NCI-H446 (cell line): ENCODE measurements around the gene PER2.

Source experiments
- DNase-seq, 2 experiments: peaks; one replicate each; lab custom pipeline; 2025; lab: John Stamatoyannopoulos, UW

The PER2 gene

DNA sequence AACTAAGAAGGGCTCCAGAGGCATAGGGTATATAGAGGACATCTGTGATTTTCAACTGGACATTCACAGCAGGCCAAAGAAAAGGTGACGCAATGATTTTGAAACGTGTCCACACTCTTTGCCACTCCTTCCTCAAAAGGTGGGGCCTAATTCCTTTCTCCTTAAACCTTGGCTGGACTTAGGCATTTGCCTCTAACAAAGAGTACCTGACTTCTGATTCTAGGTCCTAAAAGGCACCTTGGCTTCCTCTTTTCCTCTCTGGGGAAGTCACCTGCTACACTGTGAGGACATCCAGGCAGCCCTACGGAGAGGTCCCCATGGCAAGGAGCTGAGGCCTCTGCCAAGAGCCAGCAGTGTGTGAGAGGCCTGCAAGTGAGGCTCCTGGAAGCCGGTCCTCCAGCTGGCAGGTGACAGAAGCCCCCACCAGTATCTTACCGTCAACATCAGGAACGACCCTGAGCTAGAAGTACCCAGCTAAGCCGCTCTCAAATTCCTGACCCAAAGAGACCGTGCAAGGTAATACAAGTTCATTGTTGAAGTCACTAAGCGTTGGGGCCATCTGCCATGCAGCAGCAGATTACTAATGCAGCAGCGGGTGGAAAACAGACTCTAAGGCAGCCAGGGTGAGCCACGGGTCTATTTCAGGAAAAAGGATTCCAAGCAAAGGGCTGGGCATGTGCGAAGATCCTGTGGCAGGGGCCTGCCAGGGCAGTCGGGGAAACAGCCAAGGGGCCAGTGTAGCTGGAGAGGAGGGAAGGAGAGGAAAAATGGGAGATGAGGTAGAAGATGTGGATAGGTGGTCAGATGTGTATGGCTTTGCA, 41.2 kb downstream of the PER2 start:
- peak in 1 of 2 experiments; percentile 35 for DNase-seq

DNA sequence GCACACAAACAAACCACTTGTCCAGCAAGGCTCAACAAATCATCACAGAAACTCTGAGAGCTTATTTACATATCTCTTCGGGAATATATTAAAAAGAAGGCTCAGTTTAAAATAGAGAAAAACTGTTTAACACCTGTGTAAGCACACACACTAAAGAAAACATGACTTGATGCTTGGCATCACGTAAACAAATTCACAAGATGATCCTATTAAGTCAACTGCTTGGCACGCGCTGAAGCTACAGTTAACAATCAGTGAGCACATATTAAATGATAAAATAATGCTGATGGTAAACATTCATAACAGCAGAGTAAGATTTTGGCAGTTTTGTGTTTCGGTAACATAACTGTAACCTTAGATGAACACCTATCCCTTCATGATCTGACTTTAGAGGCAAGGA, 44.3 kb downstream of the PER2 start:
- DNase-seq, result no peak

DNA sequence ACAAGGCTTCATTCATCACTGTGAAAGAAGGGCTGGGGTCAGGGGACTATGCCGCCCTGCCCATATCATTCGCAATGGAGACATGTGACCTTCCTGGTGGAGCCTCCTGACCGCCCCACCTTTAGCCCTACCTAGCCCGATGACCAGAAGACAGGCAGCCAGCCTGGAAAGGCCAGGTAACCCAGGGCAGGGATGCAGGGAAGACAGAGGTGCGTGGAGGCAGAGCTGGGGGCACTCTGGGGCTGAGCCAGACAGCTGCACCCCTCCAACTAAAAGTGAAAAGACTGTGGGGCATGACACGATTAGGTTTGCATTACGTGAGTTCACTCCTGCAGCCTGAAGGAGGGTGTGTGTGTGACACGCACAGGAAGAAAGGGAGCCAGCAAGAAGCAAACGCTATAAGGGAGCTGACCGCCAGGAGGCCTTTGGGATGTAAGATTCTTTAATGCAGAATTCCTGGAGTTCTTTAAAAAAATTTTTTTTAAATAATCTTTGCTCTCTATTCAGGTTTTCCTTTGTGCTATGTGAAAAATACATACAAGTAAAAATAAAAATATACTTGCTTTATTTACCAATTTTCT, 44.8 kb downstream of the PER2 start:
- no peak for DNase-seq

DNA sequence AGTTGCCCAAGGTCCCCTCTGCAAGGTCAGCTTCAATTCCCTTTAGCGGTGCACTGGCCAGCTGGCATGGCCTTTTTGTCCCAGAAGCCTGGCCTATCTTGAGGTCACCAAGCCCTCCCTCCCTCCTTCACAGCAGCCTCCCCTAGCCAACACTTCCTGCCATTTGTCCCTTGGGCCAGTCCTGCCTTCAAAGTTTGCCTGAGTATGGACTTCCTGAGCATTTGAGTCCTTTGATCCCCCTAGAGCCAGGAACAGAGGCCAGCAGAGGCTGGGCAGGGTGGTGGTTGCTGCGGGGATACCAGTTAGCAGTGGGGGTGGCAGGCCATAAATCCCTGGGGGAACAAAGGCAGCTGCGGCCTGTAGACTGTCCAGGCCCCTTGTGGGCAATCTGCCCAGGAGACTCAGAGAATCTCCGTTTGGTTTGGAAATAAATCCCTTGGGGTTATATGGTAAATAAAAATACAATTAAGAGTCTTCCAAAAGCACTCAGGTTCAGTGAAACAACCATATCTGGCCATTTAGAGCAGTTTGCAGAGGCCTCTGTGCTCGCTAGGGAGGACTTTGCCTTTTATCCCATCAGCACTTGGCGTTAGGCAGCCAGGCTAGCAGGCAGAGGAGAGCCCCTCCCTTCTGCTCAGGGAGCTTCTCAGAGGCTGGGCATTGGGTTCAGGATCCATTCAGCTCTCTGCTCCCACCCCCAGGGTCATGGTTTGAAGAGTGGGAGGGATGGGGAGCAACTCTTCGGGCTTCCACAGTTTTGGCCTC, 45.5 kb downstream of the PER2 start:
- peak in 1 of 2 experiments; percentile 76 for DNase-seq

DNA sequence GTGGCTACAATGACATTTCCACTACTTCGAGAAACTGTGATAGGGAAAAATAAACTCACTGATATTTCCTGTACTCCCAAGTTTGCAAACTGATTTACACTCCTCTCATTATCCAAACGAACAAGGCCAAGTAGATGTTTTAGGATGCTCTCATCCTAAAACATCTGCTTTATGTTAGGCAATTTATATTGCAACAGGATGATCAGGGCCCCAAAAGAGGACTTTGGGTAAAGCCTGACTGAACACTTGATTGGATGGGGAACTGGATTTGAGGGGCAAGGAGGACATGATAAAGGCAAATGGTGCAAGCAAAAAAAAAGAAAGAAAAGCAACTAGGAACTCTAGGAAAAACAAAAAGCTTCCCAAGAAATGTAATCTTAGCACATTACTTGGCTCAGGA, 46.4 kb downstream of the PER2 start:
- no peak for DNase-seq

DNA sequence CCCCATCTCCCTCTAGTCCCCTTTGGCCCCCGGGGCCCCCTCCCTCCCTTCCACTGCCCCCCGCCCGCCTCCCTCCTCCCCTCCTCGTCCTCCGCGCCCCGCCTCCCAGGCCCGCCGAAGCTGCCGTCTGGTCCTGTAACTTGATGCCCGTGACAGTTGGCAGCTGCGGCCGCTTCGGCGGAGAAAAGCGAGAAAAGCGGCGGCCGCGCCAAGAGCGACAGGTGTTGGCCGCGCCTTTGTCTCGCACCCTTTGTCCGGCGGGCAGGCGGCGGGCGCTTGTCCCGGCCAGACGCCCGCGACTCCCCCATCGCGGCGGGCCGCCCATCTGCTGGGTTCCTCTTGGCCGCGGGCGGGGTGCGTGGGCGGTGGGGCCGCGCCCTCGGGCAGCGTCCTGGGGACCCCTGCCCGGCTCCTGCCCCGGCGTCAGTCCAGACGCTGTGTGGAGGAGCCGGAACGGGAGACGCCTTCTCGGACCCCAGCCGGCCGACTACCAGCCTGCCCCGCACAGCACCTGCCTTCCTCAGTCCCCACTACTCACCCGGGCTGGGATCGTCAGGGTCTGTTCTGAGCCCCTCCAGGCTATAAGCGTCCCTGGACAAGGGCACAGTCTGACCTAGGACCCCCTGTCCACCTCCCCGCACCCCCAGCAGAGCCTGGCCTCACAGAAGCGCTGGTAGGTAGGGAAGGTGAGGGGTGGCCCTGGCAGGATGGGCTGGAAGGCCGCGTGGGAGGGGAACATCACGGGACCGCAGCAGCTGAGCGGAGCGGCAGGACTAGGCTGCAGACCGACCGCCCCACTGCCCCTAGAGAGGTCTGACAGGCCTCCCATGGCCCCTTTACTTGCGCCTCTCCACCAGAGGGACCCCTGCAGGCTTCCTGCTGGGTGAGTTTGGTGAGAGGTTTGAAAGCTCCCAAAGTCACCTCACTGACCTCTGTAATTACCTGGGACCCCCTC, 47.4 kb downstream of the PER2 start:
- DNase-seq, result peak; percentile 78 to 96

DNA sequence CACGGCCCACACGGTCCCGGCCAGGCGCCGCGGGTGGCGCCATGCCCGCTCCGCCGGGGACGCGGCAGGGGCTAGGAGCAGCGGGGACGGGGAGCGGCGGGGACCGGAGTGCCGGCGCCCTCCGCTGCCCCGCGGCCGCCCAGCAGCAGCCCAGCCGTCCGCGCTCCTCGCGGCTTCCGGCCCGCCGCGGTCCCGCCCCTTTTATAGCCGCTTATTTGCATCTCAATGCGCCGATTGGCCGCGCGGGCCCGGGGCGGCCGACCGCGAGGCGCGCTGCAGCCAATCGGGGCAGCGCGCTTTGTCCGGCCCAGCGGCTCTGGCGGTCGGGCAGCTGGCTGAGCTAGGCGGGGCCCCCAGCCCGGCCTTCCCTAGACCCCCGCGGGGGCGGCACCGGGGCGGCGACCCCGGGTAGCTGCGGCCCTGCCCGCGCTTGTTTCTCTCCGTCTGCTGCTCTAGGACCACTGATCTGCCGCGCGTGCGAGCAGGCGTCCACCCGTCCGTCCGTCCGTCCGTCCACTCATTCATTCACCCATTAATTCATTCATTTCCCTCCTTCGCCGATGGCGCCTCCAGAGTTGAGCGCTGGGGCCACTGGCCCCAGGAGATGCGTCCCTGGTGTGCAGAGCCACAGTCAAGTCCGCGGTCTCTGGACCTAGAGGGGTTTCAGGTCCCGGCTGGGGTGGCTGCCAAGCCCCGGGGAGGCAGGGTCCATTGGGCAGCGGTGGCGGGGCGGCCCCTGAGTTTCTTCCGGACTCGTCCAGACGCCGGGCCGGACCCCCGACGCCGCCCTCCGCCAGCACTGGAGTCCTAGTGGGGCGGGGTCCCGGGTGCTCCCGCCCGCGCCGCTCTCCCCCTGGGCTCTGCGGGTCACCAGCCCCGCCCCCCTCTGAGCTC, 48.3 kb downstream of the PER2 start, which contains the start of gene HES6:
Gene HES6 (minus strand): TSS at position 176 of the 894 bp plus-strand sequence. CDS start 133 bp downstream, at position 43.
- DNase-seq, result peak; percentile 82 to 97

DNA sequence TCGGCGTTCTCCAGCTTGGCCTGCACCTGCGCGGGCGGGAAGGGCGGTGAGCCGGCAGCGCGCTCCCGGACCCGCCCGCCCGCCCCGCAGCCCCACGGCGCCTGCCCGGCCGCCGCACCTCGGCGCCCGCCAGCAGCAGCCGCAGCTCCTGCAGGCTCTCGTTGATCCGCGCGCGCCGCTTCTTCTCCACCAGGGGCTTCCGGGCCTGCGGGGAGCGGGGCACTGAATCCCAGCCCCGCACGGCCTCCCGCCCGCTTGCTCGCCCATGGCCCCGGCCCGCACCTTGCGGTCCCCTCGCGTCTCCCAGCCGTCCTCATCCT, 48.9 kb downstream of the PER2 start:
- DNase-seq, result no peak

DNA sequence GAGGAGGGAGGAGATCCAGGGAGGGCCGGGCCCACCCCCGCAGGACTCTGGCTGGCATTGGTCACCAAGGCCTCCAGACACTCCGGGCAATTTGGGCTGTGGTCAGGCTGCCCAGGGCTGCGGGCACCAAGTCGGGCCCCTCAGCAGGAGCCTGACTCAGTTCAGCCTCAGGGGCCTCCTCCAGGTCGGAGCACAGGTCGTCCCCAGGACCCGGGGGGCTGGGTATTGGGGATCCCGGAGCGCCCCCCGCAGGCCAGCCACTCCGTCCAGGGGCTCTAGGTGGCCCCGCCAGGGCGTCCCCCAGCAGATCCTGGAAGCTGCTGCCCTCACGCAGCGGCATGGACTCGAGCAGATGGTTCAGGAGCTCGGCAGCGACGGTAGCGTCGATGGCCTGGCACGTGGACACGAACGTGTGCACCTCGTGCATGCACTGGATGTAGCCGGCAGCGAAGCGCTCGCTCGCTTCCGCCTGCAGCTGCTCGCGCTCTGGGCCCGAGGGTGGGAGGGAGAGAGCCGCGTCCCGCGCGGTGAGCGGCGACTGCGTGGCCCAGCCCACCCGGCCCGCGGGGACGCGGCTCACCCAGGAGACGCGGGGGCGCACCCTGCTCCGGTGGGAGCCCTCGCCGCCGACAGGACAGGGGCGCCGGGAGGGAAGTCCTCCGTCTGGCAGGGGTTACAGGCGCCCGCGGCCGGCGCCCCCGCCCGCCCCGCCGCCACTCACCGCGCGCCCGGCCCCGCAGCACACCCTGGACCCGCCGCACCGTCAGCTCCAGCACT, 49.5 kb downstream of the PER2 start:
- peak in 1 of 2 experiments; percentile 63 for DNase-seq

DNA sequence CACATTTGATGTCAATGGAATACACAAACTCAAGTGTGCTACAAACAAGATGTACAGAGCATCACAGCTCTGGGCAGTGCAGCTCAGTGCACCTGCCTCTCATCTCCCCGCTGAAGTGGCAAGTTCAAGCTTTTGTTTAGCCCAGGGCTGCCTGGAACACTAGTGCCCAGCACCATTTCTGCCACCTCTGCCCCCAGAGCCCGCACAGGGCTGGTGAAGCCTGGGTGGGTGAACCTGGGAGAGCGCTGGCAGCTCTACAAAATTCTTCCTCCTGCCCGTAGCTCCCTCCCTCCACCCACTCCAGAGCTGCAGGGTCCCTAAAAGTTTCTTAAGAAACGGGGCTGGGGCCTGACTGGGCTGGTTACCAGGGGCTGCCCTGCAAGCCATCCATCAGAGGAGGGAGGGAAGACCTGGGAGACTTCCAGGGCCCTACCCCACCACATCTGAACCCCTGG, 50.1 kb downstream of the PER2 start:
- DNase-seq, result no peak

DNA sequence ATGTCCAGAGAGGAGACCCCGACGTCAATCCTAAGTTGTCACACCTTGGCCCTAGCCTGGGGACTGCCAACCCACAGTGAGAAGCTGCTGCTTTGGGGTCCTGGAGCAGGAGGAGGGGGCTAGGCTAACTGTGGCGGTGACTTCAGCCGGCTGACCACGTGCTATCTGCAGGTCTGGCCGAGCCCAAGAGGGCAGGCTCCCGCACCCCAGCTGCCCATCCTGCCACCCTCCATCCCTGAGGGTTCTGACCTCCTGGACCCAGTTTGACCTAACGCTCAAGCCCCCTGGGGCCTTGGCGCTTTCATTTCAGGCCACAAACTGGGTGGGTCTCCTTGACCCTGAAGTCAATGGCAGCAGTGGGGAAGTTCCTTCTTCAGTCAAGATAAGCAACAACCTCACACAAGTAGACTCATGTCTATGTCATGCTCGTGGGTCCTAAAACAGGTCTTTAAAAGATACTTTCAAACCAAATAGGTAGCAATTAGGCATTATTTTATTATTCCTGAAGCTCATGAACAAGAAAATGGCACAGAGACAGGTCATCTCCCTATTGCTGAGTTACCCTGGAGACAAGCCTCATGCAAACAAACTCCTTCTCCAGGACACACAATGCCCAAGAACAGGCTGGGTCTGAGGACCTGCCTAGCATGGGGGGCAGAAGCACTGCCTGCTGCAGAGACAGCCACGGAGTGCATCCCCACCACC, 50.8 kb downstream of the PER2 start:
- no peak for DNase-seq

DNA sequence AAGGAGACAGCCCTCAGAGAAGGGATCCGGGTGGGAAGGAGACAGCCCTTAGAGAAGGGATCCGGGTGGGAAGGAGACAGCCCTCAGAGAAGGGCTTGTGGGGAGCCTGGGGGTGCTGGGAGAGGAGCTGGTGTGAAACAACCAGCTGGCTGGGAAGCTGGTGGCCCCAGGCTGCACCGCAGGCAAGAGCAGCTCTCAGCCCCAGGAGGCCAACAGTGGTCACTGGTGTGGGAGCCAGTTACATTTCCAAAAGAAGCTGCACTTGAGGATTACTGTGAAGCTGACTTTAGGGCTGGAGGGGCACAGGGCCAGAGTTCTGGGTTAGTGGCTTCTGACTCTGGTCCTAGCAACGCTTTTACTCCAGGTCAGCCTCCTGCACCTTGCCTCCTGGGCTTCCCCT, 51.8 kb downstream of the PER2 start:
- no peak for DNase-seq

DNA sequence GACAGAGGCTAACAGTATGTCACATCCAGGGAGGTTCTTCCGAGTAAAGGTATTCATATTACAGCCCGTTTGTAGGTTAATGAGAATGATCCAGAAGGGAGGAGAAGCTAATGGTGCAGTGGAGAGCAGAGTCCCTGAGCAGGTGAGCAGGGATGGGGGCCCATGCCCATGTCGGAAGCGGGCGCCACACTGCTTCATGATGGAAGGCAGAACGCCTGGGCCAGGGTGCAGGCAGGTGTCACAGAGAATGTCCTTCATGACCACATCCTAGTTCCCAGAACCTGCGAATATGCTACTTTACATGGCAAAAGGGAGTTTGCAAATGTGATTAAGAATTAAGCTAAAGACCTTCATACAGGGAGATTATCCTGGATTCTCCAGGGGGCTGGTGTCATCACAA, 52.6 kb downstream of the PER2 start:
- no peak for DNase-seq

DNA sequence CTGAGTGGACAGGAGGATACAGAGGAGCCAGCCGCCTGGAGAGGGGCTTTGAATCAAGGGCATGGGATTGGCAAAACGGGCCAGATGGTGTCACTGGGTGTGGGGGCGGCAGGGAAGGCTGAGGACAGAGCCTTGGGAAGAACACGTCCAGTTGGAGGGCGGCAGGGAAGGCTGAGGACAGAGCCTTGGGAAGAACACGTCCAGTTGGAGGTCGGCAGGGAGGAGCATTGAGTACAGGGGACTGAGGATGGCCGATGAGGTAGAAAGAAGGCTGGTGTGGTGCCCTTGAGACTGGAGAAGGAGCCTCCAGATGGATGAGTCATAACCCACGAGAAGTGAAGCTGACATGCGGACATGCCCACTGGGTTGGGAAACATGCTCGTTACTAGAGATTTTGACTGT, 53.1 kb downstream of the PER2 start:
- DNase-seq, result no peak

DNA sequence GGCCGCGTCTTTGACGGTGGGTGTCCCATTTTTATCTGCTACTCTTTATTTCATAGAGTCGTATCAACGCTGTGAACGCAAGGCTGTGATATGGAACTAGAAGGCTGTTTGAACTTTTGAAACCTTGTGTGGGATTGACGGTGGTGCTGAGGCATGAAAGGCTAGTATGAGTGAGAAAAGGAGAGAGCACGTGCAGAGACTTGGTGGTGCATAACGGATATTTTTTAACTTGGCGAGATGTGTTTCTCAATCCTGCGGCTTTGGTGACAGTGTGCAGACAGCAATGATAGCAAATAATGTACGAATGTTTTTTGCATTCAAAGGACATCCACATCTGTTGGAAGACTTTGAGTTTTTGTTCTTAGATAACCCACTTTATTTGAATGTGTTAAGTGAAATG, 54.8 kb downstream of the PER2 start:
- no peak for DNase-seq

DNA sequence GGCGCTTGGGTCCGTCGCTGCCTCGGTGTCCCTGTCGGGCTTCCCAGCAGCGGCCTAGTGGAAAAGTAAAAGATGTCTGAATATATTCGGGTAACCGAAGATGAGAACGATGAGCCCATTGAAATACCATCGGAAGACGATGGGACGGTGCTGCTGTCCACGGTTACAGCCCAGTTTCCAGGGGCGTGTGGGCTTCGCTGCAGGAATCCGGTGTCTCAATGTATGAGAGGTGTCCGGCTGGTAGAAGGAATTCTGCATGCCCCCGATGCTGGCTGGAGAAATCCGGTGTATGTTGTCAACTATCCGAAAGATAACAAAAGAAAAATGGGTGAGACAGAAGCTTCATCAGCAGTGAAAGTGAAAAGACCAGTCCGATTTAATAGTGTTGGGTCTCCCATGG, 56.6 kb downstream of the PER2 start:
- no peak for DNase-seq

DNA sequence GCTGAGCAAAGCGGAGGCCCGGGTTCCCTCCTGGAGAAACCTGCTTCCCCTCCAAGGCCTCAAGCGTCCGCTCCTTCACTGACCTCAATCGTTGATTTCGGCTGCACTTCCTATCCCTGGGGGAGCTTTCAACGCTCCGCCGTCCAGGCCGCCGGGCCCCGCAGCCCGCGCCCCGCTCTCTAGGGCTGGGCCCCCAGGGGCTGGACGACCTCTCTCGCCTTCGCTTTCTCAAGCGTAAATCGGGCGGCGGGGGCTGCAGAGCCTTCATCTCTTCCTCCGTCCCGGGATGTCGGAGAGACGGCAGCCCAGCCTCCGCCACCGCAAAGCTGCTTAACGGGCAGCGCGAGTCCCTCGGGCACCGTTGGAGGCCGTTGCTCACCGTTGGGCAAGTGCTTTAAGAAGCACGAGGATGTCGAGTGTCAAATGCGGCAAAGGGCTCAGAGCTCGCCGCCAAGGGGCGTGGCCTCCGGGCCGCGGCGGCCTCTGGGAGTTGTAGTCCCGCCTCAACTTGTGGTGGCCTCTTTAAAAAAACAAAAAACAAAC, 57.1 kb downstream of the PER2 start:
- DNase-seq, result no peak

DNA sequence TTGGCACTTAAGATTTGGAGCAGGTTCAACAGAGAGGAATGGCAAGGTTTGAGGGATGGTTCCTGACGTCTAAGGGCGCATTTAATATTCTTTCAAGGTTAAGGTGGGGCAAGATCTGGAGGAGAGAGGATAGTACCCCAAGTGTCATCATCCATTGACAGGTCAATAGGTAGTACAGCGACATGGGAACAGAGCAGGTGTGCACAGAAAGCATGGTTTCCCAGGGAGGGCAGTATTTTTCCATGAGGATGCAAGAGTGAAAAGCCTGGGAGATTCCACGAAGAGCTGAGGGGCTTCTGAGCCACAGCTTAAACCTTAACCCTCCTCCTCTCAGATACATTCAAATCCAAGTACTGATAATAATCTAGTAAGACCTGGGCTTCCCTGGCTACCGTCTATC, 57.7 kb downstream of the PER2 start:
- no peak for DNase-seq

DNA sequence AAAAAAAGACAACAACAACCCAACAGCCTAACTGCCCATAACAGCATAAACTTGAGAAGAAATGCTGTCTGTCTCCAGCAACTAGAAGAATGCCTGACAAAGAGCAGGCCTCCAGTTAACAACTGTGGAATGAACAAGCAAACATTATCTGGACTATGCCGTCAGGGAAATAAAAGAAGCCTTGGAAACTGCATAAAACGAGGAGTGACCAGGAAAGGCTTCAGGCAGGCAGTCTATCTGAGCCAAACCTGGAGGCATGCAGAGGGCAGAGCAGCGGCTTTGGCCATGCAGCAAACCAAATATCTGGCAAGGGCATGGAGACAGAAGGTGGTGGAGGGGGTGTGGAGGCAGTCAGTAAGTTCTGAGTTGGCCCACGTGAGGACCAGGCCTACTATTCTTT, 59.7 kb downstream of the PER2 start:
- peak in 1 of 2 experiments; percentile 12 for DNase-seq
